GM23248 (cell line): Measurements from ENCODE around the gene LAMA4. TPM values are rescaled to one million over a fixed set of nuclear protein-coding genes. Genes with fewer than 3 reads are reported as not detected.

ENCODE experiments used
- DNase-seq: peaks from one replicate; pipeline ENCODE4 v3.0.0-alpha.2; 2015
- H2AFZ ChIP-seq: fragments of 200-600 bp; sonication (generic); 2 replicates; pipeline ENCODE4 v1.6.1; 2016; ENCODE audit warnings: antibody characterized with exemption
- H3F3A ChIP-seq: fragments of 200-600 bp; sonication (generic); 2 replicates; pipeline ENCODE4 v1.6.1; 2016; ENCODE audit warnings: mild to moderate bottlenecking, antibody characterized with exemption, mixed run types; ENCODE audit not compliant: insufficient read depth
- H3K27ac ChIP-seq: fragments of 200-600 bp; sonication (generic); 2 replicates; pipeline ENCODE4 v1.5.1; 2016; ENCODE audit warnings: mild to moderate bottlenecking
- H3K27me3 ChIP-seq: fragments of 200-600 bp; sonication (generic); replicated peaks from 2 replicates; pipeline ENCODE4 v1.6.1; 2016; ENCODE audit warnings: mild to moderate bottlenecking; ENCODE audit not compliant: insufficient read depth
- H3K36me3 ChIP-seq: fragments of 200-600 bp; sonication (generic); 2 replicates; pipeline ENCODE4 v1.6.1; 2016; ENCODE audit warnings: low read depth, mild to moderate bottlenecking
- H3K4me1 ChIP-seq: fragments of 200-600 bp; sonication (generic); 2 replicates; pipeline ENCODE4 v1.6.1; 2016; ENCODE audit warnings: mild to moderate bottlenecking; ENCODE audit not compliant: insufficient read depth
- H3K4me2 ChIP-seq: fragments of 200-600 bp; sonication (generic); one replicate; pipeline ENCODE4 v1.6.1; 2016; ENCODE audit warnings: mild to moderate bottlenecking; ENCODE audit not compliant: unreplicated experiment
- H3K4me3 ChIP-seq: fragments of 200-600 bp; sonication (generic); 2 replicates; pipeline ENCODE4 v1.5.1; 2016; ENCODE audit warnings: mild to moderate bottlenecking
- H3K79me2 ChIP-seq: fragments of 200-600 bp; sonication (generic); 2 replicates; pipeline ENCODE4 v1.6.1; 2016; ENCODE audit warnings: mild to moderate bottlenecking; ENCODE audit not compliant: insufficient read depth
- H3K9ac ChIP-seq: fragments of 200-600 bp; sonication (generic); 2 replicates; pipeline ENCODE4 v1.6.1; 2016; ENCODE audit warnings: mild to moderate bottlenecking
- H3K9me2 ChIP-seq: fragments of 200-600 bp; sonication (generic); 2 replicates; pipeline ENCODE4 v1.6.1; 2016; ENCODE audit warnings: mixed run types, mild to moderate bottlenecking, moderate library complexity; ENCODE audit not compliant: insufficient read depth
- H3K9me3 ChIP-seq: fragments of 200-600 bp; sonication (generic); one replicate; pipeline ENCODE4 v1.6.1; 2017; ENCODE audit warnings: low read depth
- H4K20me1 ChIP-seq: fragments of 200-600 bp; sonication (generic); 2 replicates; pipeline ENCODE4 v1.6.0; 2016; ENCODE audit not compliant: insufficient read depth
- EZH2 ChIP-seq: fragments of 200-600 bp; sonication (generic); IDR thresholded peaks from 2 replicates; pipeline ENCODE4 v1.6.1; 2018; ENCODE audit warnings: antibody characterized with exemption, mild to moderate bottlenecking; ENCODE audit not compliant: insufficient read depth, poor library complexity, severe bottlenecking
- EZH2phosphoT487 ChIP-seq: fragments of 200-600 bp; sonication (generic); IDR thresholded peaks from 2 replicates; pipeline ENCODE4 v1.6.1; 2018; ENCODE audit warnings: antibody characterized with exemption, moderate library complexity, mild to moderate bottlenecking, low read depth; ENCODE audit not compliant: insufficient read depth
- WGBS, 2 experiments: methylation state at CpG; one replicate each; pipeline ENCODE4 v1.1.6; 2015 to 2017; ENCODE audit warnings: low lambda C conversion rate in 2 of 2, low coverage in 1 of 2; ENCODE audit errors: missing lambda C conversion rate in 2 of 2; 5-methylcytosine and 5-hydroxymethylcytosine counted together
- in situ Hi-C: fragments of 300-500 bp; cut with MboI; formaldehyde crosslinking; loops from 2 replicates; pipeline ENCODE4 v1.15.0; 2020
- polyA plus RNA-seq: library from polyadenylated mRNA; unstranded; fragments of >200 nt; fragmentation: Nextera tagmentation; extraction: Ambion mirVana; gene quantifications from 2 replicates; pipeline ENCODE4 v1.2.1, GENCODE V29; 2016
- total RNA-seq: library from RNA; depleted of rRNA; stranded (reverse); fragments of >200 nt; shearing (Covaris generic); gene quantifications from 2 replicates; pipeline ENCODE4 v1.2.3, GENCODE V29; 2014

The LAMA4 gene
- total and polyA plus RNA-seq, 2 experiments from 2014 or later, result 331 to 429 TPM

DNA sequence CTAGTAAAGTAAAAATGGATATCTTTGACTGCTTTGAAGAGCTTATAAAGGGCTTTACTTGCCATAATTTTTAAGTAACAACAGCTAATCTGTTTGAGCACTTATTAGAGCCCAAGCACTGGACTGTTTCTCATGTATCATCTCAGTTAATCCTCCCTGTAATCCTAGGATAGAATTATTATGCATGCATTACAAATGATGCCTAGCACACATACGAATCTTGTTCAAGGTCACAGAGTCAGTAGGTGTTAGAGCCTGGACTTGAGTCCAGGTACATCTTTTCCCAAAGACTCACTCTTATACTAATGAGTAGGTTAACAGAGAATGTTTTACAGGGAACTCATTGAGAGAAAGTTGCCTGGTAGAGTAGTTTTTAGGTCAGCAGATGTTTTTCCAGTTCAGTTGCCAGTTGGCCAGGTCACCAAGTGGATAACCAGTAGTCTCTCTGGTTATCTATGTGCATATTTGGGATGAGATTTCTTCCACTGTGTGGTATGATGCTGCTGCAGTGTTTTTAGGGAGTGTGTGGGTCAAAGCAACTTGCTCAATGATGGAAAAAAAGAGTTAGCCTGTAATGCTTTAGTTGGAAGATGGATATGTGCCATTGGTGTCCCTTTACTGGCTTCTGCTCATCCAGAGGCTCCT is 32.3 kb upstream of the LAMA4 start:
- Histone ChIP-seq H3K9me2 (no peaks in the 10 kb centered on the region), H3K9me3 (no peaks in the 10 kb centered on the region), H3K4me1 (peaks cover 28% of the 10 kb centered on the region), H3F3A (peaks cover 25% of the 10 kb centered on the region), H3K4me2 (no peak overlapping the region), H4K20me1 (no peaks in the 10 kb centered on the region), H3K9ac (no peak overlapping the region), H3K27ac (no peak overlapping the region), H2AFZ (no peak overlapping the region), H3K27me3 (no peaks in the 10 kb centered on the region), H3K36me3 (no peaks in the 10 kb centered on the region), H3K4me3 (no peak overlapping the region), H3K79me2 (no peaks in the 10 kb centered on the region)
- in situ Hi-C loops, result no loop called here
- DNase-seq, result no peak
- 87 to 97% methylated on average over 1 of the region's 1 CpG for WGBS, 2 experiments
- TF ChIP-seq EZH2 (no peak), EZH2phosphoT487 (no peak)

- Histone ChIP-seq H4K20me1 (no peaks in the 10 kb centered on the region), H2AFZ (no peak overlapping the region), H3K27me3 (no peaks in the 10 kb centered on the region), H3K79me2 (no peaks in the 10 kb centered on the region), H3K4me1 (peaks cover 34% of the 10 kb centered on the region), H3K4me2 (no peak overlapping the region), H3K9me3 (no peaks in the 10 kb centered on the region), H3K4me3 (no peak overlapping the region), H3K36me3 (no peaks in the 10 kb centered on the region), H3F3A (peaks cover 31% of the 10 kb centered on the region), H3K9ac (no peak overlapping the region), H3K27ac (no peak overlapping the region), H3K9me2 (no peaks in the 10 kb centered on the region)
- in situ Hi-C loops, result no loop called here
- no peak for DNase-seq
- 98 to 99% methylated on average over 2 of the region's 2 CpGs for WGBS, 2 experiments
- TF ChIP-seq EZH2 (no peak), EZH2phosphoT487 (no peak)
Observed at GRCh38 chr6:112286010-112286409, 31.6 kb upstream of the LAMA4 start.

- no peaks in the 10 kb centered on the region for H4K20me1 ChIP-seq
- no peak for DNase-seq
- no peak overlapping the region for H3K9ac ChIP-seq
- H3K36me3 ChIP-seq, result no peaks in the 10 kb centered on the region
- H2AFZ ChIP-seq, result no peak overlapping the region
- no peaks in the 10 kb centered on the region for H3K9me2 ChIP-seq
- no peak overlapping the region for H3K27ac ChIP-seq
- peaks cover 48% of the 10 kb centered on the region for H3K4me1 ChIP-seq
- TF ChIP-seq EZH2phosphoT487, result no peak
- no peak for TF ChIP-seq EZH2
- no peaks in the 10 kb centered on the region for H3K27me3 ChIP-seq
- H3K9me3 ChIP-seq, result no peaks in the 10 kb centered on the region
- in situ Hi-C loops, result no loop called here
- peaks cover 36% of the 10 kb centered on the region for H3F3A ChIP-seq
- no peak overlapping the region for H3K4me3 ChIP-seq
- no peak overlapping the region for H3K4me2 ChIP-seq
- H3K79me2 ChIP-seq, result no peaks in the 10 kb centered on the region
Observed at GRCh38 chr6:112284603-112285002, 30.2 kb upstream of the LAMA4 start.

GRCh38 chr6:112283621-112284020 is 29.3 kb upstream of the LAMA4 start:
- Histone ChIP-seq H4K20me1 (no peaks in the 10 kb centered on the region), H3K4me1 (peaks cover 48% of the 10 kb centered on the region), H3K4me3 (no peak overlapping the region), H3K9me2 (no peaks in the 10 kb centered on the region), H3K79me2 (no peaks in the 10 kb centered on the region), H3K9ac (no peak overlapping the region), H3K4me2 (no peak overlapping the region), H3K36me3 (no peaks in the 10 kb centered on the region), H3K27me3 (no peaks in the 10 kb centered on the region), H3F3A (peaks cover 31% of the 10 kb centered on the region), H3K9me3 (no peaks in the 10 kb centered on the region), H3K27ac (no peak overlapping the region), H2AFZ (no peak overlapping the region)
- TF ChIP-seq EZH2 (no peak), EZH2phosphoT487 (no peak)
- no peak for DNase-seq
- in situ Hi-C loops, result no loop called here
- WGBS, 2 experiments, result 98 to 99% methylated on average over 4 of the region's 4 CpGs
